HCT116 (cell line): Measurements from ENCODE around the gene MTX2. TPM values are rescaled to one million over a fixed set of nuclear protein-coding genes. Genes with fewer than 3 reads are reported as not detected.
"Not testable (repeated sequence)": the region's sequence is repeated elsewhere in the genome, so short reads cannot be mapped to it uniquely, and the experiment has no call there.

Experiments used
- ATAC-seq: fragments of 200-7000 bp; cut with Tn5 transposase; 2 replicates; pipeline ENCODE4 v1.9.1; 2020; ENCODE audit warnings: mild to moderate bottlenecking, moderate library complexity
- BruUV-seq: library from RNA; stranded (reverse); fragments of 400-500 nt; replicated peaks from 2 replicates; lab custom pipeline; 2021; lab: Mats Ljungman, UMichigan
- CTCF ChIA-PET: fragments of 300-600 bp; sonication (Branson Sonifier 250); formaldehyde crosslinking; loops from one replicate; lab custom pipeline; 2021; ENCODE audit warnings: antibody characterized with exemption; lab: Charles Lee
- POLR2A ChIA-PET: fragments of 300-600, 350-600 bp; sonication (Branson Sonifier 250); formaldehyde crosslinking; loops from one replicate; lab custom pipeline; 2021; ENCODE audit warnings: antibody characterized with exemption; lab: Charles Lee
- RAD21 ChIA-PET, 2 experiments: fragments of 300-600 bp; sonication (Branson Sonifier 250); formaldehyde crosslinking; loops; one replicate each; lab custom pipeline; 2023; ENCODE audit warnings: low total read pairs in 2 of 2; ENCODE audit not compliant: uncharacterized antibody in 2 of 2, unreplicated experiment in 2 of 2, low non-redundant PET in 1 of 2; lab: Charles Lee
- DNase-seq: peaks from one replicate; pipeline ENCODE4 v3.0.0-alpha.2; 2010; ENCODE audit warnings: low read depth, low spot score
- H2AFZ ChIP-seq: fragments of 200-600 bp; shearing (Covaris generic), sonication (generic); 2 replicates; pipeline ENCODE4 v1.6.1; 2017; ENCODE audit warnings: low read depth, mixed run types, mixed read lengths, antibody characterized with exemption, low read length; ENCODE audit not compliant: poor library complexity, severe bottlenecking
- H3K27ac ChIP-seq: 2 replicates; pipeline ENCODE4 v1.5.1; 2012; ENCODE audit warnings: low read depth, low read length
- H3K27me3 ChIP-seq: fragments of 200-600 bp; sonication (generic); 2 replicates; pipeline ENCODE4 v1.6.1; 2016; ENCODE audit warnings: mixed run types, low read length, mixed read lengths; ENCODE audit not compliant: insufficient read depth
- H3K36me3 ChIP-seq, 2 experiments: fragments of 200-500 bp in 1 of 2; fragments of 200-600 bp in 1 of 2; sonication (Bioruptor generic) in 1 of 2; sonication (generic) in 1 of 2; 2 replicates each; pipeline versions ENCODE4 v1.5.1 to v1.6.1; 2014 to 2016; ENCODE audit warnings: low read length in 2 of 2, inconsistent platforms in 1 of 2, mixed read lengths in 1 of 2, mixed run types in 1 of 2; ENCODE audit not compliant: insufficient read depth in 2 of 2, control insufficient read depth in 1 of 2
- H3K4me1 ChIP-seq, 2 experiments: fragments of 200-600 bp in 1 of 2; sonication (generic) in 1 of 2; 2 replicates each; pipeline versions ENCODE4 v1.5.1 to v1.6.1; 2012 to 2017; ENCODE audit warnings: low read length in 2 of 2, inconsistent platforms in 1 of 2, mild to moderate bottlenecking in 1 of 2, mixed read lengths in 1 of 2, mixed run types in 1 of 2, moderate library complexity in 1 of 2; ENCODE audit not compliant: insufficient read depth in 2 of 2, control insufficient read depth in 1 of 2
- H3K4me2 ChIP-seq: fragments of 200-600 bp; sonication (generic); 2 replicates; pipeline ENCODE4 v1.6.1; 2017; ENCODE audit warnings: mixed run types, low read length, mixed read lengths
- H3K4me3 ChIP-seq, 2 experiments: fragments of 200-600 bp in 1 of 2; sonication (generic) in 1 of 2; replicated peaks in 1 of 2; 2 replicates each; pipeline ENCODE4 v1.5.1; 2011 to 2016; ENCODE audit warnings: low read length in 2 of 2, control low read depth in 1 of 2, low read depth in 1 of 2, mild to moderate bottlenecking in 1 of 2, mixed read lengths in 1 of 2, mixed run types in 1 of 2
- H3K79me2 ChIP-seq: fragments of 200-600 bp; sonication (generic); 2 replicates; pipeline ENCODE4 v1.6.1; 2017; ENCODE audit warnings: mild to moderate bottlenecking, mixed run types, low read length, moderate library complexity, mixed read lengths; ENCODE audit not compliant: insufficient read depth
- H3K9ac ChIP-seq: fragments of 200-600 bp; sonication (generic); 2 replicates; pipeline ENCODE4 v1.6.1; 2016; ENCODE audit warnings: low read length, mixed read lengths
- H3K9me2 ChIP-seq: fragments of 200-600 bp; sonication (generic), shearing (Covaris generic); 2 replicates; pipeline ENCODE4 v1.6.1; 2017; ENCODE audit warnings: mixed run types, mild to moderate bottlenecking, moderate library complexity; ENCODE audit not compliant: insufficient read depth
- H3K9me3 ChIP-seq, 2 experiments: fragments of 200-500 bp in 1 of 2; fragments of 200-600 bp in 1 of 2; sonication (Bioruptor generic) in 1 of 2; sonication (generic) in 1 of 2; 2 replicates each; pipeline ENCODE4 v1.6.1; 2014 to 2017; ENCODE audit warnings: low read length in 2 of 2, mixed read lengths in 2 of 2, inconsistent platforms in 1 of 2, low read depth in 1 of 2, mild to moderate bottlenecking in 1 of 2, mixed run types in 1 of 2, moderate library complexity in 1 of 2; ENCODE audit not compliant: control insufficient read depth in 1 of 2, insufficient read depth in 1 of 2
- H4K20me1 ChIP-seq: fragments of 200-600 bp; sonication (generic), shearing (Covaris generic); 2 replicates; pipeline ENCODE4 v1.6.1; 2017; ENCODE audit warnings: mixed run types, mild to moderate bottlenecking, moderate library complexity; ENCODE audit not compliant: insufficient read depth
- CBX3 ChIP-seq: IDR thresholded peaks from 2 replicates; pipeline ENCODE4 v1.6.1; 2012; ENCODE audit warnings: low read depth
- CEBPB ChIP-seq: IDR thresholded peaks from 2 replicates; pipeline ENCODE4 v1.6.1; 2012; ENCODE audit warnings: low read depth
- EGR1 ChIP-seq: IDR thresholded peaks from 2 replicates; pipeline ENCODE4 v1.6.1; 2012; ENCODE audit warnings: low read depth
- ELF1 ChIP-seq: IDR thresholded peaks from 2 replicates; pipeline ENCODE4 v1.6.1; 2012; ENCODE audit warnings: low read depth, borderline replicate concordance
- EZH2 ChIP-seq: fragments of 200-600 bp; sonication (generic); IDR thresholded peaks from 2 replicates; pipeline ENCODE4 v1.6.1; 2017; ENCODE audit warnings: antibody characterized with exemption, mixed run types
- EZH2phosphoT487 ChIP-seq: fragments of 200-600 bp; IDR thresholded peaks from 2 replicates; pipeline ENCODE4 v1.6.1; 2018; ENCODE audit warnings: antibody characterized with exemption, borderline replicate concordance
- FOSL1 ChIP-seq: IDR thresholded peaks from 2 replicates; pipeline ENCODE4 v1.6.1; 2012; ENCODE audit warnings: low read depth
- JUND ChIP-seq: IDR thresholded peaks from 2 replicates; pipeline ENCODE4 v1.6.1; 2012
- MAX ChIP-seq: IDR thresholded peaks from 2 replicates; pipeline ENCODE4 v1.6.1; 2012
- POLR2AphosphoS5 ChIP-seq: IDR thresholded peaks from 2 replicates; pipeline ENCODE4 v1.6.1; 2011; ENCODE audit warnings: mild to moderate bottlenecking, low read depth, low read length, moderate library complexity
- RAD21 ChIP-seq: IDR thresholded peaks from 2 replicates; pipeline ENCODE4 v1.6.1; 2012; ENCODE audit warnings: low read depth, mild to moderate bottlenecking
- SP1 ChIP-seq: IDR thresholded peaks from 2 replicates; pipeline ENCODE4 v1.6.1; 2012; ENCODE audit warnings: low read depth
- TCF7L2 ChIP-seq: IDR thresholded peaks from 2 replicates; pipeline ENCODE4 v1.7.0; 2011; ENCODE audit warnings: borderline replicate concordance, inconsistent platforms; ENCODE audit not compliant: insufficient read depth, insufficient read length; ENCODE audit errors: extremely low read depth
- YY1 ChIP-seq: IDR thresholded peaks from 2 replicates; pipeline ENCODE4 v1.6.1; 2011; ENCODE audit warnings: low read length, low read depth, moderate library complexity, mild to moderate bottlenecking; ENCODE audit not compliant: insufficient replicate concordance; ENCODE audit errors: extremely low read depth
- ZBTB33 ChIP-seq: IDR thresholded peaks from 2 replicates; pipeline ENCODE4 v1.6.1; 2011; ENCODE audit warnings: mild to moderate bottlenecking, low read length, moderate library complexity; ENCODE audit not compliant: insufficient replicate concordance; ENCODE audit errors: extremely low read depth
- ZFX ChIP-seq: fragments of 450-650 bp; IDR thresholded peaks from 2 replicates; pipeline ENCODE4 v1.6.1; 2017
- ZNF274 ChIP-seq: fragments of 200-500 bp; sonication (Bioruptor generic); IDR thresholded peaks from 2 replicates; pipeline ENCODE4 v1.6.1; 2014; ENCODE audit warnings: mild to moderate bottlenecking, low read depth, low read length, inconsistent platforms
- intact Hi-C: fragments of 100-400 bp; cut with micrococcal nuclease; formaldehyde crosslinking; loops from 2 replicates; pipeline ENCODE4 v1.10.0; 2022
- total RNA-seq: library from RNA; stranded (reverse); gene quantifications from one replicate; pipeline ENCODE4 v1.2.1, GENCODE V29; 2021; ENCODE audit not compliant: unreplicated experiment
- TF ChIP-seq, protein P1 (sequence below): IDR thresholded peaks from 2 replicates; pipeline ENCODE4 v1.6.1; 2012
- TF ChIP-seq, protein P2 (sequence below), 3 experiments: fragments of 200-600 bp in 1 of 3; sonication (generic) in 1 of 3; IDR thresholded peaks in 2 of 3; conservative IDR thresholded peaks in 1 of 3; 2 replicates each; pipeline ENCODE4 v1.5.1; 2012 to 2017; ENCODE audit warnings: low read depth in 2 of 3, low read length in 2 of 3, antibody characterized with exemption in 1 of 3, borderline replicate concordance in 1 of 3, control low read depth in 1 of 3, mild to moderate bottlenecking in 1 of 3, mixed read lengths in 1 of 3, mixed run types in 1 of 3, moderate library complexity in 1 of 3; ENCODE audit not compliant: insufficient read depth in 1 of 3

MTX2 gene
- total RNA-seq, 1 experiment from 2014 or later = 38.9 TPM

- intact Hi-C loops = no loop called here
- no peak overlapping the region for H3K27ac ChIP-seq
- no peak overlapping the region for H3K9ac ChIP-seq
- H3K27me3 ChIP-seq = no peaks in the 10 kb centered on the region
- no peaks in the 10 kb centered on the region for H3K9me3 ChIP-seq
- no peaks in the 10 kb centered on the region for H3K4me1 ChIP-seq
- peaks cover 45% of the 10 kb centered on the region for H3K79me2 ChIP-seq
- ChIA-PET CTCF (no interaction called here), POLR2A (no interaction called here), RAD21 (no interaction called here)
- no peak overlapping the region for H3K4me2 ChIP-seq
- TF ChIP-seq JUND = no peak
- no peak for TF ChIP-seq ZBTB33
- no peak for TF ChIP-seq ELF1
- no peak for TF ChIP-seq ZFX
- TF ChIP-seq CBX3 = no peak
- TF ChIP-seq, protein P1, sequence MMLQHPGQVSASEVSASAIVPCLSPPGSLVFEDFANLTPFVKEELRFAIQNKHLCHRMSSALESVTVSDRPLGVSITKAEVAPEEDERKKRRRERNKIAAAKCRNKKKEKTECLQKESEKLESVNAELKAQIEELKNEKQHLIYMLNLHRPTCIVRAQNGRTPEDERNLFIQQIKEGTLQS = no peak
- no peak for TF ChIP-seq POLR2AphosphoS5
- no peak for TF ChIP-seq RAD21
- no peak for TF ChIP-seq CEBPB
- no peak for TF ChIP-seq TCF7L2
- TF ChIP-seq EGR1 = no peak
- no peak for TF ChIP-seq ZNF274
- no peak for TF ChIP-seq EZH2phosphoT487
- TF ChIP-seq MAX = no peak
- TF ChIP-seq, protein P2, sequence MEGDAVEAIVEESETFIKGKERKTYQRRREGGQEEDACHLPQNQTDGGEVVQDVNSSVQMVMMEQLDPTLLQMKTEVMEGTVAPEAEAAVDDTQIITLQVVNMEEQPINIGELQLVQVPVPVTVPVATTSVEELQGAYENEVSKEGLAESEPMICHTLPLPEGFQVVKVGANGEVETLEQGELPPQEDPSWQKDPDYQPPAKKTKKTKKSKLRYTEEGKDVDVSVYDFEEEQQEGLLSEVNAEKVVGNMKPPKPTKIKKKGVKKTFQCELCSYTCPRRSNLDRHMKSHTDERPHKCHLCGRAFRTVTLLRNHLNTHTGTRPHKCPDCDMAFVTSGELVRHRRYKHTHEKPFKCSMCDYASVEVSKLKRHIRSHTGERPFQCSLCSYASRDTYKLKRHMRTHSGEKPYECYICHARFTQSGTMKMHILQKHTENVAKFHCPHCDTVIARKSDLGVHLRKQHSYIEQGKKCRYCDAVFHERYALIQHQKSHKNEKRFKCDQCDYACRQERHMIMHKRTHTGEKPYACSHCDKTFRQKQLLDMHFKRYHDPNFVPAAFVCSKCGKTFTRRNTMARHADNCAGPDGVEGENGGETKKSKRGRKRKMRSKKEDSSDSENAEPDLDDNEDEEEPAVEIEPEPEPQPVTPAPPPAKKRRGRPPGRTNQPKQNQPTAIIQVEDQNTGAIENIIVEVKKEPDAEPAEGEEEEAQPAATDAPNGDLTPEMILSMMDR (IDR thresholded peaks at IDR 0.05 in 2 of 3, conservative IDR thresholded peaks at IDR 0.05 in 1 of 3; ENCODE audit: borderline replicate concordance in 1 of 3, insufficient read depth in 1 of 3, low read depth in 2 of 3, low read length in 2 of 3) = no peak
- TF ChIP-seq EZH2 = no peak
- TF ChIP-seq FOSL1 = no peak
- TF ChIP-seq YY1 = no peak
- no peak for TF ChIP-seq SP1
- H4K20me1 ChIP-seq = peaks cover 5% of the 10 kb centered on the region; the same call in 1 of the 2 replicates
- BruUV-seq = no TSS peak
- H3K9me2 ChIP-seq = no peaks in the 10 kb centered on the region
- no peak overlapping the region for H2AFZ ChIP-seq
- DNase-seq = no peak
- ATAC-seq = no peak
- H3K4me3 ChIP-seq = no peak overlapping the region
- H3K36me3 ChIP-seq = no peaks in the 10 kb centered on the region; a peak in 1 of 4 replicates
These were observed 28.5 kb downstream of the MTX2 start for GRCh38 chr2:176297737-176298136.

- POLR2A ChIA-PET, CTCF ChIA-PET, H3K27me3 ChIP-seq, DNase-seq, H3K9ac ChIP-seq, H3K4me3 ChIP-seq, RAD21 ChIA-PET, H3K9me2 ChIP-seq, H4K20me1 ChIP-seq, BruUV-seq, ATAC-seq, intact Hi-C loops, H3K79me2 ChIP-seq, H3K4me2 ChIP-seq, H3K27ac ChIP-seq, H3K9me3 ChIP-seq, H3K36me3 ChIP-seq, H3K4me1 ChIP-seq, H2AFZ ChIP-seq: not testable (repeated sequence)
These were observed 36.8 kb downstream of the MTX2 start for GRCh38 chr2:176306020-176306419.
